Activated naive CD8-positive, alpha-beta T cell treated with anti-CD3 and anti-CD28 coated beads, Interleukin-2, amount 50 U/mL, for 24 hours (primary cell): ENCODE measurements around the gene KRTAP10-2.
"Not testable (repeated sequence)": the region's sequence is repeated elsewhere in the genome, so short reads cannot be mapped to it uniquely, and the experiment has no call there.

Source experiments
- ATAC-seq: fragments of 150-1000 bp; cut with Tn5 transposase; one replicate; pipeline ENCODE4 v1.10.0; 2021
- DNase-seq: peaks from one replicate; pipeline ENCODE4 v3.0.0; 2021
- H3K27ac Mint-ChIP-seq: one replicate; pipeline ENCODE4 v1.8.0; 2021; ENCODE audit warnings: mild to moderate bottlenecking, mixed read lengths
- H3K27me3 Mint-ChIP-seq: one replicate; pipeline ENCODE4 v1.8.0; 2021; ENCODE audit warnings: mixed read lengths
- H3K36me3 Mint-ChIP-seq: one replicate; pipeline ENCODE4 v1.8.0; 2021; ENCODE audit warnings: low read depth, mixed read lengths
- H3K4me1 Mint-ChIP-seq: one replicate; pipeline ENCODE4 v1.8.0; 2021; ENCODE audit warnings: mixed read lengths
- H3K4me3 Mint-ChIP-seq: one replicate; pipeline ENCODE4 v1.8.0; 2021; ENCODE audit warnings: mild to moderate bottlenecking, moderate library complexity, mixed read lengths
- H3K9me3 Mint-ChIP-seq: one replicate; pipeline ENCODE4 v1.8.0; 2021; ENCODE audit warnings: mixed read lengths

KRTAP10-2 gene

DNA sequence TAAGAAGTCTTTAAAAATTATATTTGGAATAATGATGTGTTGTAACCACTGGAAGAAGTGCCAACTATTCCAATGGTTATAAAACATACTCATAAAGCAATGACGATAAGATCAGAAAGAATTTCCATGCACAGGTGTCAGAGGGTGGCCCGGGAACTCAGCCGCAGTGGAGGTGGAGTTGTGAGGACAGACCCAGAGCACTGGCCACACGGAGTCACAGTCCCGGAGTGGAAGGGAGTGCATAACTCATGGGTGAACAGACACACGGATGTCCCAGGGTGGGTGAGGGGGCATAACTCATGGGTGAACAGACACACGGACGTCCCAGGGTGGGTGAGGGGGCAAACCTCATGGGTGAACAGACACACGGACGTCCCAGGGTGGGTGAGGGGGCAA is 24.7 kb upstream of the KRTAP10-2 start:
- DNase-seq (no peak), ATAC-seq (no peak)
- Mint-ChIP-seq H3K27me3 (peaks cover 2% of the 10 kb centered on the region), H3K36me3 (no peaks in the 10 kb centered on the region), H3K27ac (no peak overlapping the region), H3K4me1 (no peaks in the 10 kb centered on the region), H3K4me3 (no peak overlapping the region), H3K9me3 (peaks cover 16% of the 10 kb centered on the region)

DNA sequence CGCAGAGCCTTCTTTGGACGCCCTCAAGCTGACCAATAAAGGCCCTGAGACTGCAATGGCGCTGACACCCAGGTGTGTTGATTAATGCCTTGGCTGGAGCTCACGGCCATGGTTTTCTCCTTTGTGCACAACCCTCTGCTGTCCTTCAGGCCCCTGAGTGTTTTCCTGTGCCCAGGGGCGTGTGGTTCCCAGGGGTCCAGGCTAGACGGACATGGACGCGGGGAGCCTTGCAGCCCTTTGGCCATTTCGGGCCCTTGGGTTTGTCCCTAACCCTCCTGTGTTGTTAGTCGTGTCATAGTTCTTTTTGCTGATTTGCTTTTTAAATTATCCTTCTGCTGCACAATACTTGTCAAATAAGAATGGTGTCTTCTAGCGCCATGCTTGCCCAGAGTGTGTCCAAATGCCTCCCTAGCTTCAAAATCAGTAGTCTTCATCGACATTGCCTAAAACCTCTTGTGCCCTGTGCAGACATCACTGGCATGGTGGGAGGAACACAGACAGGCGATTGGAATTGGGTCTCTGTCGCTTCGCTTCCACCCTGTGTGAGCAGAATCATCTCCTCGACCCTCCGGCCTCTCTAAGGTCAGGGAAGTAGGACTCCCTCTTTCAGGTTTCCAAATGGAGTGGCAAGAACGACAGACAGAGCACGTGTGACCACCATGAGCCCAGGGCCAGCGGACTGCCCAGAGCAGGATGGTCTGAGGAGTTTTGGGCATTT is 24.2 kb upstream of the KRTAP10-2 start:
- Mint-ChIP-seq H3K4me3 (no peak overlapping the region), H3K27ac (no peak overlapping the region), H3K9me3 (peaks cover 14% of the 10 kb centered on the region), H3K4me1 (no peaks in the 10 kb centered on the region), H3K36me3 (no peaks in the 10 kb centered on the region), H3K27me3 (peaks cover 2% of the 10 kb centered on the region)
- DNase-seq (no peak), ATAC-seq (no peak)

DNA sequence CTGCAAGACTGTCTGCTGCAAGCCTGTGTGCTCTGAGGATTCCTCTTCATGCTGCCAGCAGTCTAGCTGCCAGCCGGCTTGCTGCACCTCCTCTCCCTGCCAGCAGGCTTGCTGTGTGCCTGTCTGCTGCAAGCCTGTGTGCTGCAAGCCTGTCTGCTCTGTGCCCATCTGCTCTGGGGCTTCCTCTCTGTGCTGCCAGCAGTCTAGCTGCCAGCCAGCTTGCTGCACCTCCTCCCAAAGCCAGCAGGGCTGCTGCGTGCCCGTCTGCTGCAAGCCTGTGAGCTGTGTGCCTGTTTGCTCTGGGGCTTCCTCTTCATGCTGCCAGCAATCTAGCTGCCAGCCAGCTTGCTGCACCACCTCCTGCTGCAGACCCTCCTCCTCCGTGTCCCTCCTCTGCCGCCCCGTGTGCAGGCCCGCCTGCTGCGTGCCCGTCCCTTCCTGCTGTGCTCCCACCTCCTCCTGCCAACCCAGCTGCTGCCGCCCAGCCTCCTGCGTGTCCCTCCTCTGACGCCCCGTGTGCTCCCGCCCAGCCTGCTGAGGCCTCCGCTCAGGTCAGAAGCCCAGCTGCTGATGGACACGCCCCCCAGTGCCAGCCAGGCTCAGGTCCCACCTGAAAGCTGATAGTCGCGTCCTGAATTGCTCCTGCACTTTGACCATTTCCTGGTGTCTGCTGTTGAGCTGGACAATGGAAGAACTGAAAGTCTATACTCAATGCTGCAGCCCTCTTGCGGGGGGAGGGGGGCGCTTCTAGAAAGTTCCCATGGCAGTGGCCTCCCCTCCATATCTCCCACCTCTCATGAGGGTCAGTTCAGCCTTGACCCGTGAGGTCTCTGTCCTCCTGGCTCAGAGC is 23.4 kb upstream of the KRTAP10-2 start:
- ATAC-seq: no peak
- no peaks in the 10 kb centered on the region for H3K4me1 Mint-ChIP-seq
- no peaks in the 10 kb centered on the region for H3K36me3 Mint-ChIP-seq
- peaks cover 14% of the 10 kb centered on the region for H3K9me3 Mint-ChIP-seq
- DNase-seq: no peak
- H3K27me3 Mint-ChIP-seq: peaks cover 2% of the 10 kb centered on the region
- H3K27ac Mint-ChIP-seq: no peak overlapping the region
- no peak overlapping the region for H3K4me3 Mint-ChIP-seq

DNA sequence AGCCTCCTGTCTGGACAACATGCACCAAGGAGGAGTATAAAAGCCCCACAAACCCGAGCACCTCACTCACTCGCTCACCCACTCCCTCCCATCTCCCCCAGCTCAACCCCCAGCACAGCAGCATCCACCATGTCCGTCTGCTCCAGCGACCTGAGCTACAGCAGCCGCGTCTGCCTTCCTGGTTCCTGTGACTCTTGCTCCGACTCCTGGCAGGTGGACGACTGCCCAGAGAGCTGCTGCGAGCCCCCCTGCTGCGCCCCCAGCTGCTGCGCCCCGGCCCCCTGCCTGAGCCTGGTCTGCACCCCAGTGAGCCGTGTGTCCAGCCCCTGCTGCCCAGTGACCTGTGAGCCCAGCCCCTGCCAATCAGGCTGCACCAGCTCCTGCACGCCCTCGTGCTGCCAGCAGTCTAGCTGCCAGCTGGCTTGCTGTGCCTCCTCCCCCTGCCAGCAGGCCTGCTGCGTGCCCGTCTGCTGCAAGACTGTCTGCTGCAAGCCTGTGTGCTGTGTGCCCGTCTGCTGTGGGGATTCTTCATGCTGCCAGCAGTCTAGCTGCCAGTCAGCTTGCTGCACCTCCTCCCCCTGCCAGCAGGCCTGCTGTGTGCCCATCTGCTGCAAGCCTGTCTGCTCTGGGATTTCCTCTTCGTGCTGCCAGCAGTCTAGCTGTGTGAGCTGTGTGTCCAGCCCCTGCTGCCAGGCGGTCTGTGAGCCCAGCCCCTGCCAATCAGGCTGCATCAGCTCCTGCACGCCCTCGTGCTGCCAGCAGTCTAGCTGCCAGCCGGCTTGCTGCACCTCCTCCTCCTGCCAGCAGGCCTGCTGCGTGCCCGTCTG is 22.5 kb upstream of the KRTAP10-2 start, which contains the start of gene KRTAP10-4:
TSS of gene KRTAP10-4 (plus strand) at position 100 of the 827 bp plus-strand sequence. CDS start at position 130, 30 bp downstream.
- H3K27ac Mint-ChIP-seq, H3K4me3 Mint-ChIP-seq, DNase-seq, H3K36me3 Mint-ChIP-seq, H3K4me1 Mint-ChIP-seq, ATAC-seq, H3K27me3 Mint-ChIP-seq: not testable (repeated sequence)
- H3K9me3 Mint-ChIP-seq: peaks cover 14% of the 10 kb centered on the region

DNA sequence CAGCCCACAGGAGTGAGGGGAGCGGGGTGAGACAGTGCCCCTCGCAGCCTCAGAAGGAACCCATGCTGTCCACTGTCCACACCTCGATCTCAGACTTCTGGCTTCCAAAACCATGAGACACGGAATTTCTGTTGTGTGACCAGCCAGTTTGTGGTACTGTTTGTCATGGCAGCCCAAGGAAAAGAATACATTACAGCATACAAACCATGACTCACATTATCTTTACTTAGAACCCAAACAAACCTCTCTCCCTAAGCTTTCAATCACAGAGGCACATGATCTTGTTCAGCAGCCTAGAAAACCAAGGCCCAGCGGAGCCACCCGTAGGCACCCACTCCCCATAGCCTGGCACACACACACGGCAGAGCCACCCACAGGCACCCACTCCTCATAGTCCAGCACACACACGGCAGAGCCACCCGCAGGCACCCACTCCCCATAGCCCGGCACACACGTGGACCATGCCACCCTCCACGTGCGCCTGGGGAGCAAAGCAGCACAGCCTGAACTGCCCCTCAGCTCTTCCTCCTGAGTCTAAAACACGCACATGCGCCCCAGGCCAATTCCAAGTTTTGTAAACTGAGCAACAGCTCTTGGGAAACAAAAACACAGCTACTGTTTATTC is 21.8 kb upstream of the KRTAP10-2 start:
- H3K4me1 Mint-ChIP-seq: no peaks in the 10 kb centered on the region
- no peaks in the 10 kb centered on the region for H3K36me3 Mint-ChIP-seq
- DNase-seq: no peak
- no peak overlapping the region for H3K4me3 Mint-ChIP-seq
- H3K9me3 Mint-ChIP-seq: peaks cover 13% of the 10 kb centered on the region
- ATAC-seq: no peak
- H3K27ac Mint-ChIP-seq: no peak overlapping the region
- peaks cover 2% of the 10 kb centered on the region for H3K27me3 Mint-ChIP-seq

DNA sequence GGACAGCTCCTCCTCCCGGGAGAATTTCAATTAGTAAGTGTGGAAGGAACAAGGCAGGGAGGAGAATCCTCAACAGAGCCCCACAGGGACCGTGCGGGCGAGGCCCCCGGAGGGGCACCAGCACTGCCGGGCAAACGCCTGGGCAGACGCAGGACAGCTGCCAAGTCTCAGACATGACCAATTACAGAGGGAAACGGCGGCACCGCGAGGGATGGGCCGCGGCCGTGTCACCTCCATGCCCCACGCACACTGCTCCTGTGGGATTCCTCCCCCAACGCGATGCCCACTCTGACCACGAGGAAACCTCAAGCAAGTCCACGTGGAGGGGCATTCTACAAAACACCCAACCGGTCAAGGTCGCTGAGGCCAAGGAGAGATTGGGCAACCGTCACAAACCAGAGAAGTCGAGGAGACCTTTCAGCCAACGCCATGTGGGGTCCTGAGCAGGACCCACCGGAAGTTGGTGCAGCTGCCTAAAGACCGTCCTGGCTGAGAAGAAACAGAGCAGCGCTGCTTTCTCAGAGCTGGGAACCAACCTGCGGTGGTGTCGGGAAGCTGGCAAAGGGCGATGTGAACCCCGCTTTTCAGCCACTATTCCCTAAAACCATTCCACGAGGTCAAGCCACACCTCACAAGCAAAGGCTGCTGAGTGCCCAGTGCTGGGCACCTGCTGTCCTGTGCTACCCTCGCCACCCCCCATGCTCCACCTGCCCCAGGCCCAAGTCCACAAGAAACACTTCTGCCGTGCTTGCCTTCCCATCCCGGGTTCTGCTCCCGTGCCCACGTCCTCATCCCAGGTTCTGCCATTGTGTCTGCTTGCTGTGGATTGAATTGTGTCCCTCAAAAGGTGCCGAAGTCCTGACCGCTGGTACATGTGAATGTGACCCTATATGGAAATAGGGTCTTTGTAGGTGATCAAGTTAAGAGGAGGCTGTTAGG is 20.8 kb upstream of the KRTAP10-2 start:
- peaks cover 6% of the 10 kb centered on the region for H3K9me3 Mint-ChIP-seq
- no peak for DNase-seq
- no peaks in the 10 kb centered on the region for H3K4me1 Mint-ChIP-seq
- ATAC-seq: no peak
- H3K27me3 Mint-ChIP-seq: peaks cover 2% of the 10 kb centered on the region
- H3K27ac Mint-ChIP-seq: no peak overlapping the region
- H3K4me3 Mint-ChIP-seq: no peak overlapping the region
- no peaks in the 10 kb centered on the region for H3K36me3 Mint-ChIP-seq

DNA sequence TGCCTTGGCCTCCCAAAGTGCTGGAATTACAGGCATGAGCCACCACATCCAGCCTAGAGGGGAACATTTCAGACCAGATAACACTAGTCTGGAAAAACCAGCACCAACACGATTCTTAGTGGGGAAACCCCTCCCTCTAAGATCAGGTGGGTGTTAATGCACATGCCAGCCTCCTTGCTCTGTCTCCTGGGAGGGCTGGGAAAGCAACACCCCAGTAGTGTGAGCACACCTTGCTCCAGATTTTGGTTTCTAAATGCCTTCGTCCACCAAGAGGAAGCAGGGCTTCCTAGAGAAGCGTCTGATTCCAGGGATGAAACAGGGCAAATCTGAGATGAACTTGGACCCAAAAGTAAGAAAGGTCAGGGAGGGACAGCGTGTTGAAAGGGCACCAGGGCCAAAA is 20.0 kb upstream of the KRTAP10-2 start:
- ATAC-seq (no peak), DNase-seq (no peak)
- H3K27me3 Mint-ChIP-seq: peaks cover 2% of the 10 kb centered on the region
- no peaks in the 10 kb centered on the region for H3K36me3 Mint-ChIP-seq
- no peak overlapping the region for H3K4me3 Mint-ChIP-seq
- peaks cover 2% of the 10 kb centered on the region for H3K4me1 Mint-ChIP-seq
- H3K9me3 Mint-ChIP-seq: no peaks in the 10 kb centered on the region
- H3K27ac Mint-ChIP-seq: no peak overlapping the region

DNA sequence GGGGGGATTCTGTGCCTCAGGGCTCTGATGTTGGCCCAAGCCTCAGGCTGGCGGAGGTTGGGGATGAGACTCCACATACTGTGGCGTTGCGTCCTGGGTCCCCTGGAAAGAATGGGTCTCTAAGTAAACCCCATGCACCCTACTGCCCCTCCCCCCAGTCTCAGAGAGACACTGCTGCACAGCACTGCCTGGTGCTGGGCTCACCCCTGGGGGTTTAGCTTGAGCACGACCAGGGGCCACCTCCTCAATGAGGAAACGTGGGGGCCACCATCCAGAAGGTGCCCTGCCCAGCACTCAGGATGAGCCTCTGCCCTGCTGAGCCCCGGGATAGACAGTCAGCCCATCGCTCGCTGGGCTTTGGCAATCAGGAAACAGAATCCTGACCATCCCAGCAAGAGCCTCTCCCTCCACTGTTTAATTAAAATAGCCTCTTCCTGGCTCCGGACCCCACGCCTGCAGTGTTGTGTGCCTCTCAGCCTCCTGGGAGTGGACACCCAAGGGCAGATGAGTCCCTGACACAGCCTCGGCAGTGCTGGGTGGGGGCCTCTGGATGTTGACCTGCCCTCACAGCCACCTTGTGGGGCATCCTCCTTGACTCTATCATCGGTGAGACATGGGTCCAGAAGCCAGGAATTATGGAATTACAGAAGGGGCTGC is 18.7 kb upstream of the KRTAP10-2 start:
- no peak overlapping the region for H3K4me3 Mint-ChIP-seq
- no peak overlapping the region for H3K27ac Mint-ChIP-seq
- no peaks in the 10 kb centered on the region for H3K9me3 Mint-ChIP-seq
- DNase-seq (no peak), ATAC-seq (no peak)
- no peaks in the 10 kb centered on the region for H3K36me3 Mint-ChIP-seq
- no peaks in the 10 kb centered on the region for H3K27me3 Mint-ChIP-seq
- H3K4me1 Mint-ChIP-seq: peaks cover 9% of the 10 kb centered on the region

DNA sequence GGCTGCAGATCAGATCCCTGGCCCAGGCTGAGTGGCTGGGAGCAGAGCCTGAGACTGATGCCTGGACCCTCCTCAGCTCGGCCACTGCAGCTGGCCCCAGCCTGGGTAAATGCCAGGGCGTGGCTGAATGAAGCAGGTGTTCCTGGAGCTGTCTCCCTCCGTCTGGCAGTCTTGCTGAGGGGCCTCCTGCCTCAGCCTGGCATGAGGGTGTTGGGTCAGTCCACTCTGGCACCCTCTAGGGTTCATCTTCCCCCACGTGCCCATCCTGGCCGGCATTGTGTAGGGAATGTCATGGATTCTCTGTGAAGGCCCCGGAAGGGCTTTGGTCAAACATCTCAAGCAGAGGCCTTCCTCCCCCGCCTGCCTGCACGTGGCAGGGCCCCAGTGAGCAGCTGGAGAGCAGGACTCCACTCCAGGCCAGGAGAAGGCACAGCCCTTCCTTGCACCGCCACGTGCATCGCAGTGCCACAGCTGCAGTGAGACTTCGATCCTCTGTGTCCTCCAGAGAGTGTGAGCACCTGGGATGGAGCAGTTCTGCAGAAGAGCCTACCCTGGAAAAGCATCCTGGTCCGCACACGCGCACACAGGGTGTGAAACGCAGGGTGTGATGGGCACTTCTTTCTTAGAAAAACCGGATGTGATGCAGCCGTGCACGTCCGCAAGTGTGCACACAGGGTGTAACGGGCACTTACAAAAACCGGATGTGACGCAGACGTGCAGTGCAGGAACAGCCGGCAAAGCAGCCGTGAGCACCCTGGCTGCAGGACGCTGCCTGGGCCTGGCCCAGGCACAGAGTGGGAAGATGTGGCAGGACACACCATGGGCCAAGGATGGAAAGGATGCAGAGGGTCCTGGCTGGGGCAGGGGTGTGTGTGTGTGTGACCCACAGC is 17.6 kb upstream of the KRTAP10-2 start:
- Mint-ChIP-seq H3K4me3 (no peak overlapping the region), H3K4me1 (peaks cover 15% of the 10 kb centered on the region), H3K27ac (no peak overlapping the region), H3K9me3 (no peaks in the 10 kb centered on the region), H3K27me3 (no peaks in the 10 kb centered on the region), H3K36me3 (no peaks in the 10 kb centered on the region)
- no peak for ATAC-seq
- no peak for DNase-seq

DNA sequence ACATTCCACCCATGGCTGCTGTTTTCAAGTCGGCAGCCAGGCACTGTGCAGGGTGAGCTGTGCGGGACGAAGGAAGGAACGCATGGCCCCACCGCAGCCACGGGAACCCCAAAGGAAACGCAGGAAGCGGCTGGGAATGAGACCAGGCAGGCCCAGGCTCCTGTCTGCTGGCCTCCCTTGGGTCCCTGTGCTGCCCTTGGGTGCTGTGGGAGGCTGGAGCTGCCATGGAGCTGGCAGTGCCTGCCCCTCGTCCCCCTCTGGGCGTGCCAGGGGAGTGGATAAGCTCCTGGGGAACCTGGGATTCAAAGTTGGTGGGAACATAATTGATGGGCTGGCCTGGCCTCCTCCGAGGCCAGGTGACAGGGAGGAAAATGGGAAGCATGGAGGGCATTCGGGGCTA is 17.0 kb upstream of the KRTAP10-2 start:
- Mint-ChIP-seq H3K4me3 (no peak overlapping the region), H3K36me3 (no peaks in the 10 kb centered on the region), H3K27ac (no peak overlapping the region), H3K27me3 (no peaks in the 10 kb centered on the region), H3K9me3 (no peaks in the 10 kb centered on the region), H3K4me1 (peaks cover 15% of the 10 kb centered on the region)
- DNase-seq (no peak), ATAC-seq (no peak)

DNA sequence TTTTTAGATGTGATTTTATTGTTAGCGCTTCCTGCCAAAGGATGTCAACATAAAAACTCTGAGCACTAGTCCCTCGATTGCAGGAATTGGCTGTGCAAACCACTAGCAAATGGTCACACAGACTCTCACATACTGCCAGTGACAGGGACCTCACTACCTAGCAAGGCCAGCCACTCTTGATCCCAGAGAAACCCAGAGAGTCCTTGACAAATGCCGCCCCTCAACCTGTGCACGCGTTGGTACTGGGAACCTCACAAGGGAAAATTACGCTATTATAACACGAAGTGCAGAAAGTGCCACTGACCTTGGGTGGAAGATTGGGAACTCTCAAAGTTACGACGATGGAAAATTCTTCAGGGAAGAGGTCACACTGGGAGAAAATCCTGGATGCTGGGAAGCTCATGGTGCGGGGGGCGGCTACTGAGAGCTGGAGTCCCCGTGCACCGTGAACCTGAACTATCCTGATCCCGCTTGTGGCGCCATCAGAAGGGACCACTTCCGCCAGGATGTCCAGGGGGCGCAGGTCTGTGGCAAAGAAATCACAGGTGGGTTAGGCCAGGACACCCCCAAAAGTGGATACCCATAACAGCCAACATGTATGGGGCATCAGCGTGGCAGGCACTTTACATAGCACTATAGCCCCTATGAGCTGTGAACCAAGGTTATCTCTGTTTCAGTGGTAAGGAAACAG is 16.3 kb upstream of the KRTAP10-2 start:
- Mint-ChIP-seq H3K9me3 (no peaks in the 10 kb centered on the region), H3K27ac (no peak overlapping the region), H3K27me3 (no peaks in the 10 kb centered on the region), H3K36me3 (no peaks in the 10 kb centered on the region), H3K4me1 (peaks cover 15% of the 10 kb centered on the region), H3K4me3 (no peak overlapping the region)
- ATAC-seq: no peak
- DNase-seq: no peak

DNA sequence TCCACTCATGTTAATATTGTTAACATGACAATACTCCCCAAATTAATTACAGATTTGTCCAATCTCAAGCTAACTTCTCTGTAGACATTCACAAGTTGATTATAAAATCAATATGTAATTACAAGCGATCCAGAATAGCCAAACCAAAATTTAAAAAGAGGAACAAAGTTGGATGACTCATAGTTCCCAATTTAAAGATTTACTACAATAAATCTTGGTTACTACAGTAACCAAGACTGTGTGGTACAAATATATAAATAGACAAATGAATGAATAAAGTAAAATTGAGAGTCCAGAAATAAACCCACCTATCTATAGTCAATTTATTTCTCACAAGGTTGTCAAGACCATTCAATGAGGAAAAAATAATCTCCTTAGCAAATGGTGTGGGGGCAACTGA is 15.1 kb upstream of the KRTAP10-2 start:
- Mint-ChIP-seq H3K27me3 (no peaks in the 10 kb centered on the region), H3K4me1 (peaks cover 15% of the 10 kb centered on the region), H3K36me3 (peaks cover 2% of the 10 kb centered on the region), H3K4me3 (no peak overlapping the region), H3K27ac (no peak overlapping the region), H3K9me3 (peaks cover 8% of the 10 kb centered on the region)
- no peak for ATAC-seq
- DNase-seq: no peak
